Measurements from ENCODE around the gene ZNF181.

The ZNF181 gene

GRCh38 chr19:34692549-34692948 lies 41.5 kb upstream of the ZNF181 start:
- TF ChIP-seq CTCF (IDR thresholded peaks at IDR 0.05; ENCODE audit: insufficient read depth, low read length, missing control alignments), result no peak
- ChIA-PET CTCF (no interaction called here), POLR2A (no interaction called here)
- no peak overlapping the region for H3K4me3 ChIP-seq (ENCODE audit: low read depth, low read length)
- no peak for DNase-seq (ENCODE audit: low read depth, low spot score)

- TF ChIP-seq CTCF (IDR thresholded peaks at IDR 0.05; ENCODE audit: insufficient read depth, low read length, missing control alignments), result no peak
- POLR2A ChIA-PET, result no interaction called here
- no peak overlapping the region for H3K4me3 ChIP-seq (ENCODE audit: low read depth, low read length)
- DNase-seq (ENCODE audit: low read depth, low spot score), result no peak
- CTCF ChIA-PET, result interaction anchor here (0.9 to 1.1 kb wide), 2 partner anchors 67 to 69 kb away, joined by 3 read pairs; no protein-coding TSS in a partner anchor
Observed at GRCh38 chr19:34707661-34708060, 26.4 kb upstream of the ZNF181 start.

GRCh38 chr19:34711890-34712289 lies 22.2 kb upstream of the ZNF181 start:
- DNase-seq (ENCODE audit: low read depth, low spot score), result no peak
- no peak for TF ChIP-seq CTCF (IDR thresholded peaks at IDR 0.05; ENCODE audit: insufficient read depth, low read length, missing control alignments)
- CTCF ChIA-PET, result interaction anchor here (0.7 to 6.1 kb wide), 15 partner anchors 9 to 377 kb away, joined by 3 to 81 read pairs (median 4); no protein-coding TSS in a partner anchor
- H3K4me3 ChIP-seq (ENCODE audit: low read depth, low read length), result no peak overlapping the region
- POLR2A ChIA-PET, result no interaction called here

GRCh38 chr19:34712395-34713261 lies 21.4 kb upstream of the ZNF181 start:
- H3K4me3 ChIP-seq (ENCODE audit: low read depth, low read length), result no peak overlapping the region
- peak; percentile 47 for TF ChIP-seq CTCF (IDR thresholded peaks at IDR 0.05; ENCODE audit: insufficient read depth, low read length, missing control alignments)
- CTCF ChIA-PET, result interaction anchor here (0.7 to 6.1 kb wide), 16 partner anchors 9 to 935 kb away, joined by 3 to 81 read pairs (median 4); no protein-coding TSS in a partner anchor
- peak; percentile 52 for DNase-seq (ENCODE audit: low read depth, low spot score)
- POLR2A ChIA-PET, result no interaction called here

- no peak for TF ChIP-seq CTCF (IDR thresholded peaks at IDR 0.05; ENCODE audit: insufficient read depth, low read length, missing control alignments)
- POLR2A ChIA-PET, result no interaction called here
- CTCF ChIA-PET, result interaction anchor here (1.0 to 6.1 kb wide), 12 partner anchors 8 to 936 kb away, joined by 3 to 81 read pairs (median 6); no protein-coding TSS in a partner anchor
- H3K4me3 ChIP-seq (ENCODE audit: low read depth, low read length), result no peak overlapping the region
- DNase-seq (ENCODE audit: low read depth, low spot score), result no peak
Observed at GRCh38 chr19:34713262-34713637, 20.8 kb upstream of the ZNF181 start.

GRCh38 chr19:34715357-34715756 lies 18.7 kb upstream of the ZNF181 start:
- POLR2A ChIA-PET, result no interaction called here
- no peak for TF ChIP-seq CTCF (IDR thresholded peaks at IDR 0.05; ENCODE audit: insufficient read depth, low read length, missing control alignments)
- no peak overlapping the region for H3K4me3 ChIP-seq (ENCODE audit: low read depth, low read length)
- DNase-seq (ENCODE audit: low read depth, low spot score), result no peak
- CTCF ChIA-PET, result interaction anchor here (6.1 kb wide), 1 partner anchor 76 kb away, joined by 81 read pairs; no protein-coding TSS in a partner anchor
